Measurements from ENCODE around the gene RIMKLB.

DNA sequence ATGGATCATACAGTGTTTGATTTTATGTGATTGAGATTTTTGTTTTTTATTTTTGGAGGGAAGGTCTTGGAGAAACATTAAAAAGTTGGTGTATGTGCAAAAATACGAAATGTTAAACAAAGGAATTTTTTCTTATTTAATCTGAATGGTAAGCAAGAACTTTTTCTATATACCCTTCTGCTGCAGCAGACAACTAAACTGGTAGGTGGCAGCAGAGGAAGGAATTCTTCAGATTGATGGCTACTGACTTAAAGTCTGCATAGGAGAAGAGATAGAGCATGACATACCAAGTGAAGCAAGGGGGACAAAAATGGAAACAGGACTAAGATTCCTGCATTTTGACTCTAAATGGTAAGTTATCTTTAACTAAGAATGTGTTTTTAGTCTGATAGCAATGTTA is 82.6 kb downstream of the RIMKLB start:
- peak; percentile 39 to 50; a peak in 3 of 5 replicates for TF ChIP-seq RAD21 (conservative IDR thresholded peaks at IDR 0.05 in 1 of 2, IDR thresholded peaks at IDR 0.05 in 1 of 2)
- TF ChIP-seq PHF8 (IDR thresholded peaks at IDR 0.05; ENCODE audit: borderline replicate concordance, low read depth) = no peak
- TF ChIP-seq, protein P1, sequence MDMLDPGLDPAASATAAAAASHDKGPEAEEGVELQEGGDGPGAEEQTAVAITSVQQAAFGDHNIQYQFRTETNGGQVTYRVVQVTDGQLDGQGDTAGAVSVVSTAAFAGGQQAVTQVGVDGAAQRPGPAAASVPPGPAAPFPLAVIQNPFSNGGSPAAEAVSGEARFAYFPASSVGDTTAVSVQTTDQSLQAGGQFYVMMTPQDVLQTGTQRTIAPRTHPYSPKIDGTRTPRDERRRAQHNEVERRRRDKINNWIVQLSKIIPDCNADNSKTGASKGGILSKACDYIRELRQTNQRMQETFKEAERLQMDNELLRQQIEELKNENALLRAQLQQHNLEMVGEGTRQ (IDR thresholded peaks at IDR 0.05) = no peak
- no peak for TF ChIP-seq POLR2A (IDR thresholded peaks at IDR 0.05; ENCODE audit: low read length)

Data from A549 (cell line).